ENCODE data around the gene NT5DC2. TPM values are rescaled to one million over a fixed set of nuclear protein-coding genes. Genes with fewer than 3 reads are reported as not detected.
"Not testable (repeated sequence)": the region's sequence is repeated elsewhere in the genome, so short reads cannot be mapped to it uniquely, and the experiment has no call there.

Gene NT5DC2
- total RNA-seq, 1 donor from 2014 or later, result 192 TPM

DNA sequence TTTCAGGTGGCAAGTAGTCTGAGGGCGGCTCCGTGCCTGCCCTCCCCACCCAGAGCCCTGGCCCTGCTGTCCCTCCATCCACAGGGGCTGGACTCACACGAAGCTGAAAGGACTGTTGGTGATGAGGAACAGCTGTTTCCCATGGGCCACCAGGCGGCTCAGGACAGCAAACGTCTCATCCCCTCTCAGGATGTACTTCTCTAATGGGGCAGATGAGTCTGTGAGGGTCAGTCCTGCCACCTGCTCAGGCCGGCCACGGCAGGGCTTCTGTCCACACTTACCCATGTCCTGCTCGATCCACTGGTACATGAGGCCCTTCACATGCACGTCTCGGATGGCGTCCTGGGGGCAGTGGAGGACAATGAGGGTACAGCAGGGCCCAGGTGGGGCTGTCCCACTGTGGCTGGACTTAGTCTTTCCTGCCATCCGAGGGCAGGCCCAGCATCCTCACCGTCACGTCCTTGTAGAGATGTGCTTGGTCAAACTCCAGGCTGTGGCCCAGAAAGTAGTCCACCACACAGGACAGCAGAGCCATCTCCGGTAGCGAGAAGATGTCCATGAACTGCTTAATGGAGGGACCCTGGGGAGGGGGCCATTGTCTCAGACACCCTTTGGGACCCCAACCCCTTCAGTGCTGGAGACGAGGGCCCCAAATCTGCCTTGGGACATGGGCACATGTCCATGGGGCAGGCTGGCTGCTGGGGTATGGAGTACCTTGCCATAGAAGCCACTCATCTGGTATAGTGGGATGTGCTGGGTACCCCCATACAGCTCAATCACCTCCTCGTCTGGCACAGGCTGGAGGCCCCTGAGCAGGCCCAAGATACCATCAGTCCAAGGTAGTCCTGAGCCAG, 5.7 kb downstream of the NT5DC2 start:
- peaks cover 3% of the 10 kb centered on the region for H3K36me3 ChIP-seq (ENCODE audit: control insufficient read depth, insufficient read depth, low read length)
- TF ChIP-seq, protein P1, sequence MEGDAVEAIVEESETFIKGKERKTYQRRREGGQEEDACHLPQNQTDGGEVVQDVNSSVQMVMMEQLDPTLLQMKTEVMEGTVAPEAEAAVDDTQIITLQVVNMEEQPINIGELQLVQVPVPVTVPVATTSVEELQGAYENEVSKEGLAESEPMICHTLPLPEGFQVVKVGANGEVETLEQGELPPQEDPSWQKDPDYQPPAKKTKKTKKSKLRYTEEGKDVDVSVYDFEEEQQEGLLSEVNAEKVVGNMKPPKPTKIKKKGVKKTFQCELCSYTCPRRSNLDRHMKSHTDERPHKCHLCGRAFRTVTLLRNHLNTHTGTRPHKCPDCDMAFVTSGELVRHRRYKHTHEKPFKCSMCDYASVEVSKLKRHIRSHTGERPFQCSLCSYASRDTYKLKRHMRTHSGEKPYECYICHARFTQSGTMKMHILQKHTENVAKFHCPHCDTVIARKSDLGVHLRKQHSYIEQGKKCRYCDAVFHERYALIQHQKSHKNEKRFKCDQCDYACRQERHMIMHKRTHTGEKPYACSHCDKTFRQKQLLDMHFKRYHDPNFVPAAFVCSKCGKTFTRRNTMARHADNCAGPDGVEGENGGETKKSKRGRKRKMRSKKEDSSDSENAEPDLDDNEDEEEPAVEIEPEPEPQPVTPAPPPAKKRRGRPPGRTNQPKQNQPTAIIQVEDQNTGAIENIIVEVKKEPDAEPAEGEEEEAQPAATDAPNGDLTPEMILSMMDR (IDR thresholded peaks at IDR 0.05; ENCODE audit: insufficient read depth, low read length, poor library complexity, severe bottlenecking), result no peak
- H3K27me3 ChIP-seq (ENCODE audit: control insufficient read depth, insufficient read depth, low read length), result no peaks in the 10 kb centered on the region
- no peak for DNase-seq (ENCODE audit: low read depth)
- H3K4me3 ChIP-seq (ENCODE audit: low read depth, low read length), result no peak overlapping the region

DNA sequence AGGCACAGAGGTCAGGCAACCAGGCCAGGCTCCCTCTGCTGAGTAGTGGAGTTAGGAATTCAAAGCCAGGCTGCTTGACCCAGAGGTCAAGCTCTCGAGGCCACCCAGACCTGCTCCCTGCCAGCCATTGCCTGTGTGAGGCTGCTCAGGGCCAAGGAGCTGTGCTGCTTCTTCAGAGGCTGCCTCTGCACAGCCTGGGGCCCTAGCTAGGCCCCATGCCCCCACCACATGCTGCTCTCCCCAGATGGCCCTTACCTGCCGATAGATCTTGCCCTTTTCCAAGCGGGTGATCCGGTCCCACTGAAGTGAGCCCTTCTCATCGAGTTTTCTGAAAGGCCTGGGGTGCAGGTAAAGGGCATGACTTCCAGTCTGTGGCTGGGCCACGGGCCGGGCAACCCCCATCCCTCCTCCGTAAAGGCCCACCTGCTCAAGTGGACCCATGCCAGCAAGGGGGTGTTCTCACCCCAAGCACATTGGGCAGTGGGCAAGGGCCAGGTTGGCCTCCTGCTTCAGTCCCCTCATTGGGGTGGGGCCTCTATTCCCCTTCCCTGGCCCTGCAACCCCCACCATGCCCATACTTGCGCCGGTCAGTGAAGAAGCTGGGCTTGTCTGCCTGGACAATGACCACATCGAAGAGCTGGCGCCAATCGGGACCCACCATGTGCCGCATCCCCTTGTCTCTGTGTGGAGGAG, 6.5 kb downstream of the NT5DC2 start:
- DNase-seq (ENCODE audit: low read depth), result no peak
- TF ChIP-seq, protein P1 (IDR thresholded peaks at IDR 0.05; ENCODE audit: insufficient read depth, low read length, poor library complexity, severe bottlenecking), result no peak
- no peak overlapping the region for H3K4me3 ChIP-seq (ENCODE audit: low read depth, low read length)
- H3K27me3 ChIP-seq (ENCODE audit: control insufficient read depth, insufficient read depth, low read length), result no peaks in the 10 kb centered on the region
- H3K36me3 ChIP-seq (ENCODE audit: control insufficient read depth, insufficient read depth, low read length), result peaks cover 3% of the 10 kb centered on the region

DNA sequence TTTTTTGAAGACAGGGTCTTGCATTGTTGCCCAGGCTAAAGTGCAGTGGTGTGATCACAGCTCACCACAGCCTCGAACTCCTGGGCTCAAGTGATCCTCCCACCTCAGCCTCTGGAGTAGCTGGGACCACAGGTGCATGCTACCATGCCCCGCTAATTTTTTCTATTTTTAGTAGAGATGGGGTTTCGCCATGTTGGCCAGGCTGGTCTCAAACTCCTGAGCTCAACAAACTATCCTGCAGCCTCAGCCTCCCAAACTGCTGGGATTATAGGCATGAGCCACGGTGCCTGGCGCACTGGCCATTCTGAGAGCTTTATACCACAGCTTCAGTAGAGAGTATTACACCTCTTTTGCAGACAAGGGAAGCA, 7.0 kb downstream of the NT5DC2 start:
- DNase-seq (ENCODE audit: low read depth); H3K4me3 ChIP-seq (ENCODE audit: low read depth, low read length); H3K36me3 ChIP-seq (ENCODE audit: control insufficient read depth, insufficient read depth, low read length); H3K27me3 ChIP-seq (ENCODE audit: control insufficient read depth, insufficient read depth, low read length): not testable (repeated sequence)

DNA sequence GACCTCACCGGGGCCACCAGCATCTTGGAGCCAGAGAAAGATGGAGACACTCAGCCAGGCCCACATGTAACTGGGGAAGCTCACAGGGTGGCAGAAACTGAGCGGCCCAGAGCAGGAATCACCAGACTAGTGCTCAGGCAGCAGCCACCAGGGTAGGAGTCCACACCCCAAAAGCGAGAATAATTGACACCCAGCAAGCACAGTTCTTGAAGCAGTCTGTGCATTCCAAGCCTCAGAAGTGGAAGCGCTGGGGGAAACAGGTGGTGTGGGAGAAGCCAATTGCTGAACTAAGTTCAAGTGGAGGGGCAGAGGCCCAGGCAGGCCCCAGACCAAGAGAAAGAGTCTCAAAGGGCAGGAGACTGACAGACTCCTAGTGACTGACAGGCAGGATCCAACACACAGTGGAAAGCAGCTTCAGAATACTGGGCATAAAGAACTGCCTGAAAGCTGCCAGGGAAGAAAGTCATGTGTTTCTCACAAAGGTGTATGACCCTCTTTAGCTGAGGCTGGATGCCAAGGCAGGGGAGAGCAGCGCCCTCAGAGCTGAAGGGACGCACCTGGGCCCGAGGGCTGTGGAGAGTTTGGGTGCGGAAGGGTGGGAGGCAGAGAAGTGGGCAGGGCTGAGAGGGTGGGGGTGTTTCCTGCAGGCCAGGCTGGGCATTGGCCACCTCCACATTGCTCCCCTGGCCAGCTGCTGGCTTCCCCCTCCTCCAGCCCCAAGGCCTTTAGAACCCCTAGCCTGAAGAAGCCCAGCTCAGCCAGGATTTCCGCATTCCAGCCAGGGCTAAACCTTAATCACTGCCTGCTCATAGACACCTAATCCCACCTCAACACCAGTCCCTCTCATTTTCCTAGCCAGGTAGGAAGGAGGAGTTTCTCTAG, 7.7 kb downstream of the NT5DC2 start:
- no peak for DNase-seq (ENCODE audit: low read depth)
- Histone ChIP-seq H3K36me3 (ENCODE audit: control insufficient read depth, insufficient read depth, low read length) (peaks cover 3% of the 10 kb centered on the region), H3K4me3 (ENCODE audit: low read depth, low read length) (no peak overlapping the region), H3K27me3 (ENCODE audit: control insufficient read depth, insufficient read depth, low read length) (no peaks in the 10 kb centered on the region)
- TF ChIP-seq, protein P1 (IDR thresholded peaks at IDR 0.05; ENCODE audit: insufficient read depth, low read length, poor library complexity, severe bottlenecking), result no peak

DNA sequence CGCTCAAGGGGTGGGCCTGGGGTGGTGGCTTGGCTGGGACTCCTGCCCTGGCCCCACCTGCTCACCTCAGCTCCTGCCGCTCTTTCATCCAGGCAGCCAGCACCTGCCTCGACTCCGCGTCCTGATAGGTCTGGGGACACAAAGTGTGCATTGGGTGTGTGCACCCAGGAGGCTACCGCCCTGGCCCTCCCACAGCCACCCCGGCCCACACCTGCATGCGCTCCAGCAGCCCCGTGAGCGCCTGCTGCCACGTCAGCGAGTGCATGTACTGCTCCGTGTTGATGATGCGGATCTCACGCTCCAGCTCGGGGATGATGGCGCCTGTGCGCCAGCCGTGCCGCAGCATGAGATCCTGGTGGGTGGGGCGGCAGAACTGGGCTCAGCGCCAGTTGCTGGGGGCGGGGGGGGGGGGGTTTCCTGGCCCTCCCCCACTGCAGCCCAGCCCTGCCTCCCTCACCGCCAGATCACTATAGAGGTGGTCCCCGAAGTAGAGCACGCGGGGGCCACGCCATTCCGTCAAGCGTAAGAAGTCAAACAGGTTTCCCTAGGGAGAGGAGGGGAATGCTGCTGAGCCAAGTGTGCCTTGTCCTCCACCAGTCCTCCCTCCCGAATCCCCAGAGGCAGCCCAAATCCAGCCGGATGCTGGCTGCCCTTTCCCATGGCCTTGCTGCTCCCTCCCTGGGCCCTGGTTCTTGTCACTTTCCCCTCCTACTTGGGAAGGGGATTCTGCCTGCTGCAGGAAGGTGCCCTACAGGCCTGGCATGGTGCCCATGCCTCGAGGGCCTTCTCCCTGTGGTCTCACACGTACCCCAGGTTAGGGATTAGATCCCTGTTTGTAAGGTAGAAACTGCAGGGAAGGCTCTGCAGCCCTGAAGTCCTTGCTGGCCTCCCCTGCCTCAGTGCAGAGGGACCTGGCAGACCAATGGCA, 8.6 kb downstream of the NT5DC2 start:
- TF ChIP-seq, protein P1 (IDR thresholded peaks at IDR 0.05; ENCODE audit: insufficient read depth, low read length, poor library complexity, severe bottlenecking), result no peak
- H3K4me3 ChIP-seq (ENCODE audit: low read depth, low read length), result no peak overlapping the region
- no peak for DNase-seq (ENCODE audit: low read depth)
- no peaks in the 10 kb centered on the region for H3K27me3 ChIP-seq (ENCODE audit: control insufficient read depth, insufficient read depth, low read length)
- peaks cover 3% of the 10 kb centered on the region for H3K36me3 ChIP-seq (ENCODE audit: control insufficient read depth, insufficient read depth, low read length)
